ENCODE results near the gene TTF2. TPM values are rescaled to one million over a fixed set of nuclear protein-coding genes. Genes with fewer than 3 reads are reported as not detected.

The TTF2 gene
- total RNA-seq, 1 experiment from 2014 or later, result 38.6 TPM

- H3K36me3 Mint-ChIP-seq (ENCODE audit: insufficient read depth, unreplicated experiment), result peaks cover 4% of the 10 kb centered on the region
- H3K4me1 Mint-ChIP-seq (ENCODE audit: insufficient read depth, unreplicated experiment), result peaks cover 12% of the 10 kb centered on the region
- POLR2A ChIA-PET, result no interaction called here
- intact Hi-C loops (cut with micrococcal nuclease), result loop anchor here (10.0 kb wide), 1 partner anchor 135 kb away; no protein-coding TSS in a partner anchor
- TF ChIP-seq, protein P1, sequence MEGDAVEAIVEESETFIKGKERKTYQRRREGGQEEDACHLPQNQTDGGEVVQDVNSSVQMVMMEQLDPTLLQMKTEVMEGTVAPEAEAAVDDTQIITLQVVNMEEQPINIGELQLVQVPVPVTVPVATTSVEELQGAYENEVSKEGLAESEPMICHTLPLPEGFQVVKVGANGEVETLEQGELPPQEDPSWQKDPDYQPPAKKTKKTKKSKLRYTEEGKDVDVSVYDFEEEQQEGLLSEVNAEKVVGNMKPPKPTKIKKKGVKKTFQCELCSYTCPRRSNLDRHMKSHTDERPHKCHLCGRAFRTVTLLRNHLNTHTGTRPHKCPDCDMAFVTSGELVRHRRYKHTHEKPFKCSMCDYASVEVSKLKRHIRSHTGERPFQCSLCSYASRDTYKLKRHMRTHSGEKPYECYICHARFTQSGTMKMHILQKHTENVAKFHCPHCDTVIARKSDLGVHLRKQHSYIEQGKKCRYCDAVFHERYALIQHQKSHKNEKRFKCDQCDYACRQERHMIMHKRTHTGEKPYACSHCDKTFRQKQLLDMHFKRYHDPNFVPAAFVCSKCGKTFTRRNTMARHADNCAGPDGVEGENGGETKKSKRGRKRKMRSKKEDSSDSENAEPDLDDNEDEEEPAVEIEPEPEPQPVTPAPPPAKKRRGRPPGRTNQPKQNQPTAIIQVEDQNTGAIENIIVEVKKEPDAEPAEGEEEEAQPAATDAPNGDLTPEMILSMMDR (IDR thresholded peaks at IDR 0.05; ENCODE audit: unreplicated experiment), result no peak
- CTCF ChIA-PET, result interaction anchor here (0.8 kb wide), 1 partner anchor 8 kb away, joined by 4 read pairs; no protein-coding TSS in a partner anchor
- H3K27ac Mint-ChIP-seq (ENCODE audit: low read depth, unreplicated experiment), result no peak overlapping the region
- BruUV-seq (replicated peaks), result no TSS peak
- no peaks in the 10 kb centered on the region for H3K27me3 Mint-ChIP-seq (ENCODE audit: insufficient read depth, unreplicated experiment)
- no peaks in the 10 kb centered on the region for H3K9me3 Mint-ChIP-seq (ENCODE audit: unreplicated experiment)
- DNase-seq (ENCODE audit: unreplicated experiment), result no peak
- no peak overlapping the region for H3K4me3 Mint-ChIP-seq (ENCODE audit: unreplicated experiment)
These were observed 10.3 kb upstream of the TTF2 start for GRCh38 chr1:117049857-117050256.

DNA sequence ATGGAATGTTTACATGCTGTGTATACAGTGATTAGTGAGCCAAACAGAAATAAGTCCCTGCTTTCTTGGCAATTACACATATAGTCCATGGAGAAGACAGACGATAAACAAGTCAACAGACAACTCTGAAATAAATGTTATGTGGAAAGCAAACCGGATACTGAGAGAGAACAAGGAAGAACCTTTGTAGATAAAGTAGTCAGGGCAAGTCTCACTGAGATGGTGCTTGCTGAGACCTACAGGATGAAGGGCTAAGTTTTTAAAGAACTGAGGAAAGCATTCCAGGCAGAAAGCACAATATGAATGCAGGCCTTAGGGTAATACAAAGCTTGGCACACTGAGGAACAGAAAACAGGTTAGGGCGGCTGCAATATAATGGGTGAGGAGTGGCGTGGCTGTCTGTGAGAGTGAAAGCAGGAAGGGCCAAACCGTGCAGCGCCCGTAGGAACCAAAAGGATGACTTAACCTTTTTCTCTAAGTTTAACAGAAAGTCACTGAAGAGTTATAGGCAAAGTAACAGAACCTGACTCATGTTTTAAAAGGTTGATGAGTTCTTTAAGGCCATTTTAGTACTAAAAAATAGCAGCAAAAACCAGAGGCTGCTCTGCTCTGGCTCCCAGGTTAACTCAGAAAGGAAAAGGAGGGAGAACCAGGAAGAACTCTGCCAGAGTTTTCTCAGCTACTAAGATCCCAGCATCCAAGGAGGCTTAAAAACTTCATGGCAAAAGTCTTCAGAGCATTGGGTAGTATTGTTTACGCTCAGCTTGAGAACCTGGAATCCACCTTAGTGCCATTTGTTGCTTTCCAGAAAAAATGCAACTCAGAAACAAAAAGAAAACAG, 8.7 kb upstream of the TTF2 start:
- DNase-seq (ENCODE audit: unreplicated experiment), result no peak
- CTCF ChIA-PET, result interaction anchor here (1.1 to 1.2 kb wide), 3 partner anchors 194 to 326 kb away, joined by 3 to 6 read pairs (median 3); no protein-coding TSS in a partner anchor
- TF ChIP-seq, protein P1 (IDR thresholded peaks at IDR 0.05; ENCODE audit: unreplicated experiment), result no peak

GRCh38 chr1:117054068-117054467, 6.1 kb upstream of the TTF2 start:
- ChIA-PET POLR2A (interaction anchor here (0.8 kb wide), 1 partner anchor 317 kb away, joined by 3 read pairs; no protein-coding TSS in a partner anchor), CTCF (interaction anchor here (0.6 to 2.1 kb wide), 8 partner anchors 40 to 331 kb away, joined by 3 to 11 read pairs (median 4); no protein-coding TSS in a partner anchor)
- TF ChIP-seq, protein P1 (IDR thresholded peaks at IDR 0.05; ENCODE audit: unreplicated experiment), result no peak
- H3K9me3 Mint-ChIP-seq (ENCODE audit: unreplicated experiment), result no peaks in the 10 kb centered on the region
- no TSS peak for BruUV-seq (replicated peaks)
- H3K4me1 Mint-ChIP-seq (ENCODE audit: insufficient read depth, unreplicated experiment), result peaks cover 22% of the 10 kb centered on the region
- H3K36me3 Mint-ChIP-seq (ENCODE audit: insufficient read depth, unreplicated experiment), result peaks cover 2% of the 10 kb centered on the region
- no peaks in the 10 kb centered on the region for H3K27me3 Mint-ChIP-seq (ENCODE audit: insufficient read depth, unreplicated experiment)
- DNase-seq (ENCODE audit: unreplicated experiment), result no peak
- intact Hi-C loops (cut with micrococcal nuclease), result loop anchor here (10.0 kb wide), 1 partner anchor 139 kb away; no protein-coding TSS in a partner anchor
- no peak overlapping the region for H3K4me3 Mint-ChIP-seq (ENCODE audit: unreplicated experiment)
- H3K27ac Mint-ChIP-seq (ENCODE audit: low read depth, unreplicated experiment), result no peak overlapping the region

More for the DNA sequence above, 8.7 kb upstream of the TTF2 start:
- H3K27ac Mint-ChIP-seq (ENCODE audit: low read depth, unreplicated experiment), result peak overlapping the region; percentile 65
- no TSS peak for BruUV-seq (replicated peaks)
- H3K36me3 Mint-ChIP-seq (ENCODE audit: insufficient read depth, unreplicated experiment), result peaks cover 4% of the 10 kb centered on the region
- H3K4me3 Mint-ChIP-seq (ENCODE audit: unreplicated experiment), result peak overlapping the region; percentile 6
- no peaks in the 10 kb centered on the region for H3K9me3 Mint-ChIP-seq (ENCODE audit: unreplicated experiment)
- intact Hi-C loops (cut with micrococcal nuclease), result loop anchor here (10.0 kb wide), 1 partner anchor 137 kb away; no protein-coding TSS in a partner anchor
- POLR2A ChIA-PET, result no interaction called here
- H3K27me3 Mint-ChIP-seq (ENCODE audit: insufficient read depth, unreplicated experiment), result no peaks in the 10 kb centered on the region
- peaks cover 12% of the 10 kb centered on the region for H3K4me1 Mint-ChIP-seq (ENCODE audit: insufficient read depth, unreplicated experiment)

GRCh38 chr1:117058810-117059209, 1.3 kb upstream of the TTF2 start:
- TF ChIP-seq, protein P1 (IDR thresholded peaks at IDR 0.05; ENCODE audit: unreplicated experiment), result no peak
- ChIA-PET CTCF (interaction anchor here (1.0 to 5.8 kb wide), 6 partner anchors 10 to 560 kb away, joined by 3 to 59 read pairs (median 8); no protein-coding TSS in a partner anchor), POLR2A (interaction anchor here (0.7 to 3.8 kb wide), 16 partner anchors 19 to 488 kb away, joined by 3 to 22 read pairs (median 4); partner anchors contain the start of genes CD58 and PTGFRN)
- intact Hi-C loops (cut with micrococcal nuclease), result loop anchor here (1.0 to 10.0 kb wide), 2 partner anchors 144 to 485 kb away; no protein-coding TSS in a partner anchor
- Mint-ChIP-seq H3K27me3 (ENCODE audit: insufficient read depth, unreplicated experiment) (no peaks in the 10 kb centered on the region), H3K4me3 (ENCODE audit: unreplicated experiment) (no peak overlapping the region), H3K27ac (ENCODE audit: low read depth, unreplicated experiment) (no peak overlapping the region), H3K9me3 (ENCODE audit: unreplicated experiment) (no peaks in the 10 kb centered on the region), H3K36me3 (ENCODE audit: insufficient read depth, unreplicated experiment) (peaks cover 4% of the 10 kb centered on the region), H3K4me1 (ENCODE audit: insufficient read depth, unreplicated experiment) (peaks cover 27% of the 10 kb centered on the region)
- no TSS peak for BruUV-seq (replicated peaks)
- DNase-seq (ENCODE audit: unreplicated experiment), result no peak

Measured in MCF 10A (cell line).